DMS 273 treated with DMSO at 0.1 percent for 48 hours (cell line): ENCODE measurements around the gene DNM3.

Experiments
- DNase-seq: peaks from one replicate; lab custom pipeline; 2025; lab: John Stamatoyannopoulos, UW

DNM3 gene

GRCh38 chr1:171869097-171869496 lies 27.8 kb downstream of the DNM3 start:
- DNase-seq: no peak

DNA sequence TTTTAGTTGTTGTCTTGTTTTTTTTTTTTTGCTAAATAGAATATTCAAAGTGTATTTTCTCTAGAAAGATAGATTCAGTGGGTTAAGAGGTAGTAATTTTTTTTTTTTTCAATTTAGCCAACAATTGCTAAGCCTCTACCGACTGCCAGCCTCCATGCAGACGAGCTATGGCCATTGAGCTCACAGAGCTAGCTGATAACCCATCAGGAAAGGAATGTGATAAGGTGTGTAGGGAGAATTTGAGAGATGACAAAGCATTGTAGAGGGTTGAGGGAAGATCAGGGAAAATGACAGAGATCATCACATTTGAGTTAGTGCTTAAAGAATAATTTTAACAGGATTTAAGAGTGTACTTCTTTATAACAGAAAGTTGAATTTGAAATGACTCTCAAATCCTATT lies 30.6 kb downstream of the DNM3 start:
- no peak for DNase-seq

- DNase-seq: no peak
Measured at GRCh38 chr1:171872430-171872829, 31.1 kb downstream of the DNM3 start.

DNA sequence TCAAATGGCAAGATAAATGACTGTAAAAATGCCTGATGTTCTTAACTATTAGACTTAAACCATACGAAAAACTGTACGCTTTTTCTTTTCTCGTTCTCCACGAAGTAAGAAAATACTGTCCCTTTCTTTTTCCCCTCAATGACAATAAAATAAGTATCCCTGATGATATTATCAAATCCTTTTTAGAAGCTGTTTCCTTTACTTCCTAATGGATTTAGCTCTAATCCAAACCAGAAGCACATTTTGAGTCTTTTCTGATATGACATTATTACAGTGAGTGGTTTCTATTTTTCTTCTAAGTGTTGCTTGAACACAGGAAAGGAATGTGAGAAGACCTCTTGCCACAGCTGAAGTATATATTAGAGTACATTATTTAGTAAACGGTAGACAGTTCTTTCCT lies 32.4 kb downstream of the DNM3 start:
- DNase-seq: no peak

DNA sequence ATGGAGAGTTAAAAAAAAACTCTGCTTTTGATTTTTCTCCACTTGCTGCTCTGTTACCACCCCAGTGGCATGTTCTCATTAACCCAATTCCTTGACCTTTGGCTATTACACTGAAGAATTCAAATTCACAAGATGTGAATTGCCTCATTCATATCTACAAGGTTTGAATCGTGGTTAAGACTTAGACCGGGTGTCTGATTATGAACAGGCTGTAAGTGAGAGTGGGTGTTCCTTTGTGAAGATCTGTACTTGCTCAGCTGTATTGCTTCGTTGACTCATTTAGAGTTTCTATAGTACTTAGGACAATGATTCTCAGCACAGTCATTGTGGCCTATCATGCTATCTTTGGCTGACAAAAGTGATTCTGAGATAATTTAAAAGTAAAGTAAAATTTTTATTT lies 36.4 kb downstream of the DNM3 start:
- DNase-seq: no peak

DNA sequence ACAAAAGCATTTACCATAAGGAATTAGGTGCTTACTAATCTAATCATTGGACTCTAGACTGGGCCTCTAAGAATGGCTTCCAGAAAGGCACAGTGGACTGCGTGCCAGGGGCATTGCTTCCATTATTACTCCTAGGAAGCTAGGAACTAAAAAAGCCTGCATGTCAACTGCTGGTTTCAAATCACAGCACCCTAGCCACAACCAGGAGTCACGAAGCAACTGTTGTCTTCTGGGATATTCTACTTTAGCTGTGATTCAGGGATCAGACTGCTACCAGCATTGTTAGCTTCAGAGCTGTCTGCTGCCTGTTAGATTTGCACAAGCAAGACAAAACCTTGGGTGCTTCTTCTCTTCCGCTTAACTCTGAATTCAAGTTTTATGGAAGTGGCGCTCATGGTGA lies 38.3 kb downstream of the DNM3 start:
- DNase-seq: no peak

DNA sequence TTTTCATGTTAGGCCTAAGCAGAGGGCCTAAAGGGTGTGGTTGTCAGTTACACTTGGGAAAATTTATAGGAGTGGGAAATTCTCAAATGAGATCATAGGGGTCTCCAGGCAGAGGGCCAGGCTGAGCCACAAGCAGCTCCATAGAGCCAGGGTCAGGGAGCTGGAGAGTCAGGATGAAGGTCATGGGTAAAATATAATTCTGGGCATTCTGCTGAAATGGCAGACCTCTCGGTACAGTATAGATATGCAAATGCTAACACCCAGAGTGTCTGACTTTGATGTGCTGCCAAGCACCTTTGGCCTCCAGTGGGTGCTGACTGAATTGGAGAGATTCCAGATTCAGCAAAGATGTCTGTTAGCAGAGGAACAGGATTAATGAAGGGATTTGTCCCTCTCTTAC lies 40.1 kb downstream of the DNM3 start:
- no peak for DNase-seq

DNA sequence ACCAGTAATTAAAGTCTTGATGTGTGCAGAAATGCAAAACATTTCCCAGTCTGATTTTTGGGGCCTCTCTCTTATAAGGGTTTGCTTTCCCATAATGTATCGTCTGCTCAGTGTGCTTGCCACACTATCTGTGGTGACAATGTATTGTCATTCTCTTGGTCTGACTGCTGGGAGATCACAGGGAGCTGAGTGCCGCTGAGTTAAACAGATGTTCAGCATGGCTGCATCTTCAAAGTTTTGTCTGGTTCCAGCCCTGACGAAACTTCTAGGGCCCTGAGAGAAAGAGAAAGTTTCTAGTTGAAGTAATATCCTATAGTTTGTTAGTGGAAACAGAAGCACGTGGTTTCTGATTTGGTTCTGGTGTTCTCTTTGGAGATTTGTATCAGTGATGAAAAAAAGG lies 42.6 kb downstream of the DNM3 start:
- no peak for DNase-seq

- no peak for DNase-seq
Measured at GRCh38 chr1:171884475-171884874, 43.2 kb downstream of the DNM3 start.

DNA sequence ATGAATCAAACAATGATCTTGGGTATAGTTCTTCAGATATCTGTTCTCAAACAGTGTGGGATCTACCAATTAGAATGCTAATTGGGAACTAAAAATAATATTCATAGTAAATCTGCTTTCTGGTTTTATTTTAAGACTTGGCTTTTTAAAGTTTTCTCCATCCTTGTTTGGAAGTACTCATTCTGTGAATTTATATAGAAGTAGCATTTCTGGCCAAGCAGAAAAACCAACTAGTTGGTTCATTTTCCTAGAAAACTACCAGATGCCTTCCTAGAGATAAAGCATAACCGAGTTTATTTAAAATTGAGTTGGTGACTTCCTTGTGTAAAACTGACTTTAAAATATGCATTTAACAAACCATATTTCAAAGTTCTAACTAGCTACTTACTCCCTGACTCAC lies 48.8 kb downstream of the DNM3 start:
- no peak for DNase-seq

DNA sequence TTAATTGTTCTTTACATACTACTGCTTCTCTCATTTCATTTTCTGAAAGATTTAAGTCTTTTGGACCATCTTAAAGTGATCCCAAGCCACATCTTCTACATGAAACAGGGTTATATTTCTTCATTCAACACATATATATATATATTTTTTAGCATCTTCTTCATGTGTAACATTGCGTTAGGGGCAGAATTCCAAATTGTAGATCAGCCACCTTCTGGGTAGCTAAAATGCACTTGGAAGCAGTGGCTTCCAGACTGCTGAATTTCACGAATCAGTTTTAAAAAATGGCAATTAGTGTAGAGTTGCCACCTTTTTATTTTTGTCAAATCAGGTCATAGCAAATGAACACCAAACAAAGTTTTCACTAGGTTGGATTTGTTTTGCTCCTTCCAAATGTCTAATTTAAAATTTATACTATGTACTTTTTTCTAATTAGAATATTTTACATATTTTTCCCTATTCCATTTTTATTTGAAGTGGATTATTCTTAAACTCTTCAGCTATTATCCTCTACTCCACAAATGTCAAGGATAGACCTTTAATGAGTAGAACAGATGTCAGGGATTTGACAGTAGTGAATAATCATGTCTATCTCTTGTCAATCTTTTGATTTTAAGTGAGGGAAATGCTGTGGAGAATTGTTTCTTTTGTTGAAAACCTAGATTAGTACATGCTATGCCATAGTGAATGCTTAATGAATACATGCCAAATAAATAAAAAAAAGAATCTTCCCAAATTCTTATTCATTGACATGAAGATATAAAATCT lies 55.8 kb downstream of the DNM3 start:
- DNase-seq: no peak

GRCh38 chr1:171898941-171899340 lies 57.6 kb downstream of the DNM3 start:
- no peak for DNase-seq

GRCh38 chr1:171899838-171900237 lies 58.5 kb downstream of the DNM3 start:
- DNase-seq: no peak

DNA sequence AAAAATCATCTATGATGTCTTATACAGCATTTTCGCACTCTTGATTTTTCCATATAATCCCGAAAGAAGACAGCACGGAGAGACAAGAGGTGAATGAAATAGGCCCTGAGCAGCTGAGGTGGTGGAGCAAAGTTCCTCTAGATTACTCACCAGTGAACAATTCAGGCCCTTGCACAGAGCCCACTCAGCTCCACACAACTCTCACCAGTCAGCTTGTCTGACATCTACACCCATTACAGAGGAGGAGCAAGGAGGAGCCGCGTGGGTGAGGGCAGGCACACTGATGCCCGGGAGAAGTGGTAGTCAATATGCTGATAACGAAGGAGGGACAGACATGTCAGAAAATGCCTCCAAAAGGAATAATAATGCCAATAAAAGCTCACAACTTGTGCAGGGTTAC lies 59.9 kb downstream of the DNM3 start:
- no peak for DNase-seq

GRCh38 chr1:171902527-171902926 lies 61.2 kb downstream of the DNM3 start:
- no peak for DNase-seq

DNA sequence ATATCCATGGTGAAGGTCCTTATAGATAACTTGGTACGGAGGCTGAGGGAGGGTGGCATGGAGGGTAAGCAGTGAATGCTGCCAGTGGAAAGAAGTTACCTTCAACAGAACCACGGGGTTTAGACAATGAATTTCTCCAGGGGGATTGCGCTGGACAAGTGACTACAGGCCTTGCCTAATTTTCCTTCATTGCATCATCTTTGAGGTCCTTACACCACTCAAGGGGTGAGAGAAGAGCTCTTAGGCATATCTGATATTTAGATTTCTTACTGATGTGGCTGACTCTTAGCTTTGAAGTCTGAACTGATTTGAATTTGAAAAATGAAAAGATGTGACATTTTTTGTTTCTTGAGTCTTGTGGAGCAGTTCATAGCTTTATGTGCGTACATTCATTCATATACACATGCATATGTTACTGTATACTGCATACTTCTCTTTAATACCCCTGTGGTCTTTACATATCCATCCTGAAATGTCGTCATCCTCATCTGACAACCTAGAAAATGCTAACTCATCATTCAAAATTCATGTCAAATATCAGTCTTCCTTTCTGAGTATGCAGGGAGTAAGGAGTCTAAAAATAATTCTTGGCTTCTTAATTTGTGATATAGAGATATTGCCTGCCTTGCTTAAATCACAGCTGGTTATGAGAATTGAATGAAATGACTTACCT lies 63.6 kb downstream of the DNM3 start:
- DNase-seq: no peak

- no peak for DNase-seq
Measured at GRCh38 chr1:171909711-171910110, 68.4 kb downstream of the DNM3 start.

- DNase-seq: no peak
Measured at GRCh38 chr1:171910786-171911185, 69.5 kb downstream of the DNM3 start.

- no peak for DNase-seq
Measured at GRCh38 chr1:171911506-171911905, 70.2 kb downstream of the DNM3 start.

DNA sequence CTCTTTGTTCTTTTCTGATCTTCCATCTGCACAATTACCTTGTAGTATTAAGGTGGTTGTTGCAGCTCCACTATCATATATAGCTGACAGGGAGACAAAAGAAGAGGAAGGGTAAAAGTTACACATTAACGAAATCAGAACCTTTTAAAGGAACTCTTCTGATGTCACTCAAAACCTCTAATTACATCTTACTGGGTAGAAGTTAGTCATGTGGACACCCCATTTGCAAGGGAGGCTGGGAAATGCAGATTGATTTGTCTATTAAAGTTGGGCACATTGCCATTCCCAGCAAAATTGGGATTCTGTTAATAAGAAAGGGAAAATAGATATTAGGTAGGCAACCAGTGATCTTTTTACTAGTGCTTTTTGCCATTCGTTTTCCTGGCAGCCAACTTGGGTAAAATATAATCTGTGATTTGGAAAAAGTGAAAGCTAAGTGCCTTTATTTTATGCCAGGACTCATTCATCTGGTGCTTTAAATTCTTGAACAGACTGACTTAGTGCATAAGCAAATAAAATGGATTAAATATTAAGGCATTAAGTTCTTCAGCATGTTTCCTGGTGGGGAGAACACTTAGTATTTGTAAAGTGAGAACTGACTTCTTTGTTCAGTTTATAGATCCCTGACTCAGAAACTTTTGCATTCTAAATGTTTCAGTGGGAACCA lies 71.3 kb downstream of the DNM3 start:
- no peak for DNase-seq

DNA sequence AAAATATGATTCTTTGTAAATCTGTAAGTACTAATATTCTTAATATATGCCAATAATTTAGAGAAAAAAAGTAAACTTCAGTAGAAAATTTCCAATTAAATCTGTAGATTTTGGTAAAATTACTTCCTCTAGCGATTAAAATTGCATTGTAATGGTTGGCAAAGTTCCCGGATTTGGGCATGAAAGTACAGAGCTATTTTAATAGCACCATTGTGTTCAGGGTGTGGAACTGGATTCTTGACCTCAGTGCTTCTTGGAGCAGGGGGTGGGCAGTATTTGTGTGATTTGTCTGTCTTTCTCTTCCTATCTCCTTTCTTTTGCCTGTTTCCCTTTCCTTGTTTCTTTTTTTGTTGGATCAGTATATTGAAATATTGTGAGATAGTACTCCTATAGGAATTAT lies 72.1 kb downstream of the DNM3 start:
- DNase-seq: no peak

GRCh38 chr1:171916315-171916771 lies 75.0 kb downstream of the DNM3 start:
- no peak for DNase-seq

GRCh38 chr1:171917331-171917730 lies 76.0 kb downstream of the DNM3 start:
- no peak for DNase-seq
